CD4-positive, alpha-beta T cell treated with Interleukin-4 for 4 hours (primary cell): ENCODE results near the gene SPACA4.

Source experiments
- DNase-seq: peaks from one replicate; pipeline ENCODE4 v3.0.0-alpha.2; 2020

The SPACA4 gene

DNA sequence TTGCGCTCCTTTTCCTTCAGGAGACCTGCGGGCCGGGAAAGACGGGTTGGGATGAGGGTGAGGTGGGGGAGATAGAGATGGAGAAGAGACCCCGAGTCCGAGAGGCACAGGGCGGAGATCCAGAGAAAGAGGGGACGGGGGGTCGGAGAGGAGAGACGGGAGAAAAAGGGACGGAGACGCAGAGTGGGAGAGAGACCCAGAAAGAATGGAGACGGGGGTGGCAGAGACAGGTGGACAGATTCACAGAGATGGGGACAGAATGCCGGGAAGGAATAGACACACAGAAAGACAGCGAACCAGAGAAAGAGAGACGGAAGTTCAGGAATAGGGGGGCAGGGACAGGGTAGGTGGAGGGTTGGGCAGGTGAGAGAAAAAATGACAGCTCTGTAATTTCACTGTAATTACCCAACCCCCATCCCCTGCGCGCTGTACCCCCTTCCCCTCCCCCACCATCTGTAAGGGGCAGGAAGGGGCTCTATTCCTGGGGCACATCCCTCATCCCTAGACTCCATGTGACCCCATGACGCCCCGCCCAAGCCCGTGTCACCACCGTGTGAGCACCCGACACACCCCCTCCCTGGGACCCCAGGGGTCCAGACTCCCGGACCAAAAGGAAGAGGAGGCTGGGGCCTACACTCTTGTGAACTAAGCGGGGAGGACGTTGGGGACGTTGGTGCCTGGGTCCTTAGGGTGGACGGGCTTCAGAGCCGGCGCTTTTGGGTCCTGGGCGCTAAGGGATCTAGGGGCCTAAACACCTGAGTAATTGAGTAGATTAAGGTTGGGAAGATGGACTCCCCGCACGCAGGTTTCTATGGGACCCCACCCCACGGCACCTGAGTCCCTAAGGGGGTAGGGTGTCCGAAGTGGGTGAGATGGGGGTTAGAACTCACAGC, 29.7 kb downstream of the SPACA4 start:
- DNase-seq = no peak

DNA sequence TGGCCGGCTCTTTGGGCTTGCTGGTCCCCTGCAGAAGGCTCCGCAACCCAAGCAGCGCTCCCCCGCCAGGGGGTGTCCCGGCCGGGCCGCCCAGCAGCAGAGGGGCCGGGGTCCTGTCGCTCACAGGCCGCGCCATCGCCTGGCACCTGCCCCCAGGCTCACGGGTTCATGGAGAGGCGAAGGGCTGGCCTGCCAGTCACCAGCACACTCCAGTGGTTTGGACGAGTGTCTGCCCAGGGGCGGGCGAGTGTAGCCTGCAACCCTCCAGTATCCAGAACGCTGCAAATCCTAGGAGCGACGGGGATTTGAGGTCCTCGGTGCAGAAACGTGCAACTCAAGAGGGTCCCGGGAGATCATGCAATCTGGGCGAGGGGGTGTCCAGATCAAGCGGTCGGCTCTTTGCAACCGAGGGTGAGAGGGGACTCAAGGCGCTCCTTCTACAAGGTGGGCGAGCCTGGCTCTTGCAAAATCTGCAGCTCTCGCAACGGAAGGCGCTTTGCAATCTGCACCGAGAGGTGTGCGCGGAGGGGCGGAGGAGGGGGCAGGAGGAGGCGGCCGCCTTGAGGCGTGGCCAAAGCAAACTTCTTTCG, 30.4 kb downstream of the SPACA4 start, which contains the start of gene DBP:
TSS of gene DBP (minus strand) at position 521 of the 590 bp plus-strand sequence. CDS start at position 136, 385 bp downstream.
- no peak for DNase-seq

DNA sequence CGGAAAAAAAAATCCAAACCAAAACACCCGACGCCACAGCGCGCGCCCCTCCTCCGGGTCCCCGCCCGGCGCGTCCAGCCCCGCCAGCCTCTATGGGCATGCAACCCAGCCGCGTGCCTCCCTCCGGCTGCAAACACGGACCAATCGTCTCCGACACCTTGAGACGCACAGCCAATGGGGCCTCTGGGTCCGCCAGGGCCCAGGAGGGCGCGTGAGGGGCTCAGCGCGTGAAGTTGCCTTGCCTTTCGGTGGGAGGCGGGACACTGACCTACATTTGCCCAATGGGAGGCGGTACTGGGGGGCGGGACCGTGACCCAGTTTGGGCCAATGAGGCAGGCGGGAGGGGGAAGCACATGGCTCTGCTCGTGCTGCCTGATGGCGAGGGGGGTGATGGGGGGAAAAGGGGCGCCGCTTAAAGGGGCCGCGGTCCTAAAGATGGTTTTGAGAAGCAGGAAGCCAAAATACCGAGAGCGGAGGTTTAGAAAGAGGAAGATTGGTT, 31.0 kb downstream of the SPACA4 start:
- DNase-seq = peak; percentile 100

GRCh38 chr19:48637948-48638830, 31.6 kb downstream of the SPACA4 start:
- DNase-seq = peak; percentile 96

DNA sequence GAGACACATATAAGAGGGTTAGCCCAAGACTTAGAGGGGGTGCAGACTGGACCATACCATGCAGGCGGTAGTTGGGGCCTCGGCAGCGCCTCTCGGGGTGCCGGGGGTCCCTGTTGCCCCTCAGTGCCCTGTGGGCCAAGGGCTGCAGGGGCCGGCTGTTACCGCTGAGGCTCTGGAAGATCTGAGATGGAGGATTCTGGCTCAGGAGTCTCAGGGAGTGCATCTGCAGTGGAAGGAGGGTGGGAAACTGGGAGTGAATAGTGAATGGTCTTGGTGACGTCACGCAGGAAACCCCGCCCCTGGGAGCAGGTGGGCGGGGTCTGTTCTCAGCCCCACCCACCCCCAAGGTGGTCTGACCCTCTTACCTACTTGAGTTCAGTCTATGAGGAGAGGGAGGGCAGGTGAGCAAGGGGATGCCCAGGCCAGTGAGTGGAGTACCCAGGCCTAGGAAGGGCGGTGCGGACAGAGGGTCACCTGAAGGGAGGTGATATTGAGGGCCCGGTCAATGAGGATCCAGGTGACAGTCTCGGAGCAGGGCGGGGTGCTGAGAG, 32.4 kb downstream of the SPACA4 start:
- no peak for DNase-seq

DNA sequence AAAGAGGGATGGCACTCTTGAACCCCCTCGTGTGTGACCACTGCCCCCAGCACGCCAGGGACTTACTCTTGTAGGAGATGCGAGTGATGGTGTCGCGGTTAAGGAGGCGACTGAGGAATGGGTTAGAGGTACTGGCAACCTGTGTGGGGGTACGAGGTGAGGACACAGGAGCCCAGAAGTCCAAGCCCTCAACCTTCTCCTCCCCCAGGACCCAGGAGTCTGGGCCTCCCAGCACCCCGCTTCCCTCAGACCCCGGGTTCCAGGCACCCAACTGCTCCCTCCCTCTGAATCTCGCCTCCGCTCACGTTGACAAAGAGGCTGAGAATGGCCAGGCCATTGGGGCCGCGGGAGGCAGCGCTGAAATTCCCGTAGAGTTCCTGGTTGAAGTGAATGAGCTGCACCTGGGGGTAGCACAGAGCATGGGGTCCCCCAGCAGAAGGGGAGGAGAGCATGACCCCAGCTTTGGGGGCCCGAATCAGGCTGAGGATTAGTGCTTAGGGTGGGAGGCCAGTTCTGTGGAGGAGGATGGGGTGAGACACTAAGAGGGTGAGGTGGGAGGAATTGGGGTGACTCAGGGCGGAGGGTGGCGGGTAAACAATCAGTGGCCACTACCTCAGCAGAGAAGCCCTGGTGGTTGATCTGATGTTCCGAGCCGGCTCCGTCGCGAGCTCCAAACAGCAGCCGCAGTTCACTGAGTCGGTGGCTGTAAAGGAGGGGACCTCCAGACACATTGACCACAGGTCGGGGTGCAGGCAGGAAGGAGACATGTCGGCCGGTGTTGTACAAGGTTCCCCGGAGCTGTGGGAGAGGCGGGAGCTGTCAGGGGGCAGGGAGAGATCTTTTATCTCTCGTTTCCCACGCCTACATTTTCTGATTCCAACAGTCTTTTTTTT, 33.2 kb downstream of the SPACA4 start:
- DNase-seq = peak; percentile 49

GRCh38 chr19:48641850-48642249, 35.3 kb downstream of the SPACA4 start:
- no peak for DNase-seq

DNA sequence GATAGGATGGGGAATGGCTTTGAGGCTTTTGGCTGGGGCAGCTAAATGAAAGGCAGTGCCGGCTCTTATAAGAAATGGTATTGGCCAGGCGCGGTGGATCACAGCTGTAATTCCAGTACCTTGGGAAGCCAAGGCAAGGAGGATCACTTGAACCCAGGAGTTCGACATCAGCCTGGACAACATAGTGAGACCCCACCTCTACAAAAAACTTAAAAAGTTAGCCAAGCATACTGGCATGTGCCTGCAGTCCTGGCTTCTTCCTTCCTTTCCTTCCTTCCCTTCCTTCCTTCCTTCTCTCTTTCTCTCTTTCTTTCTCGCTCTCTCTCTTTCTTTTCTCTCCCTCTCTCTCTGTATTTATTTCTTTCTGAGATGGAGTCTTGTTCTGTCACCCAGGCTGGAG, 36.3 kb downstream of the SPACA4 start:
- no peak for DNase-seq

GRCh38 chr19:48644355-48644754, 37.8 kb downstream of the SPACA4 start:
- no peak for DNase-seq

- DNase-seq = peak; percentile 79
These were observed 38.5 kb downstream of the SPACA4 start for GRCh38 chr19:48644839-48645619.

DNA sequence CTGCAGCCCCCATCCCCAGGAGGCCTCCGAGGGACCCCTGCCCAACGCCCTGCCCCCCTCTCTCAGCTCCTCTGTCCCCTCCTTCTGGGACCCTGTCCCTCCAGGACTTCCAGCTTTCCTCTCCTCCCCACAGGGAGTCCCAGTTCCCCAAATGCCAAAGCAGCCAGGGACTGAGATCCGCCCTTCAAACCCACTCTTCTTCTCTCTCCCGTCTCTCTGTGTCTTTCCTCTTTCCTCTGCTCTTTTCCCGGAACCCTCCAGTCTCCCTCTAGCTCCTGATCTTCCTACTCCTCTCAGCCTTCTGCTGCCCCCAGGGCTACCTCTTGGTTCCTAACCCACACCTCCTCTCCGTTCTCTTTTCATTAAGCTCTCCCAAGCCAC, 39.1 kb downstream of the SPACA4 start:
- no peak for DNase-seq

DNA sequence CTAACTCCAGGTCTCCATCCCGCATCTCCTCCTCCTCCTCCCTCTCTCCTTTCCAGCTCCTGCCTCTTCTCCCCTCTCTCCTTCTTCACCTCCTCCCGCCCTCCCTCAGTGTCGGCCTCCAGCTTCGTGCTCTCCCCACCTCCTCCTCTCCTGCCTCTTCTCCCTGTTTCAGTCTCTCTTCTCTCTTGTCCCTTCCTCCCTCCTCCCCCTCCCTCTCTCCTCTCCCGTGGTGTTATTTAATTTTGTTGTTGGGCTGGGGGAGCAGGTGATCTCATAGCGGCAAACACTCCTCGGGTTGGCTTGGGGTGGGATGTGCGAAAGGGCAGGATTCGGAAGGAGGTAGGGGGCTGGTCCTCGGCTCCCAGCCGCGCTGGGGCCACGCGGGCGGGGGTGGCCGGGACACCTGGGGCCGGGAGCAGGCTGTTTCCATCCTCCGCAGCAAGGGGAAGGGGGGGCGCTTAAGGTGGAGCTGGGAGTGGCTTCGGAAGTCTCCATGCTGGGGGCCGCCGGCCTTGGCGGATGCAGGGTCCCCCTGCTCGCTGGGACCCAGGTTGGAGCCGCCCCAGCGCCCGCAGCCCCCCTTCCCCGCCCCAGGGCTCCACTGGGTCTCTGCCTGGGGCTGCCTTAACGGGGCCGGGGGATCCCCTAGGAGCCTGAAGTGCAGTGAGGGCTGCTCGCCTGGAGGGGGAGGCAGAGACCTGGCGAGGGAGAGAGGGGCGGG, 39.6 kb downstream of the SPACA4 start, which contains the start of gene CA11:
TSS of gene CA11 (minus strand) at position 187 of the 721 bp plus-strand sequence. CDS start 555 bp downstream, outside the sequence.
- DNase-seq = peak; percentile 91

DNA sequence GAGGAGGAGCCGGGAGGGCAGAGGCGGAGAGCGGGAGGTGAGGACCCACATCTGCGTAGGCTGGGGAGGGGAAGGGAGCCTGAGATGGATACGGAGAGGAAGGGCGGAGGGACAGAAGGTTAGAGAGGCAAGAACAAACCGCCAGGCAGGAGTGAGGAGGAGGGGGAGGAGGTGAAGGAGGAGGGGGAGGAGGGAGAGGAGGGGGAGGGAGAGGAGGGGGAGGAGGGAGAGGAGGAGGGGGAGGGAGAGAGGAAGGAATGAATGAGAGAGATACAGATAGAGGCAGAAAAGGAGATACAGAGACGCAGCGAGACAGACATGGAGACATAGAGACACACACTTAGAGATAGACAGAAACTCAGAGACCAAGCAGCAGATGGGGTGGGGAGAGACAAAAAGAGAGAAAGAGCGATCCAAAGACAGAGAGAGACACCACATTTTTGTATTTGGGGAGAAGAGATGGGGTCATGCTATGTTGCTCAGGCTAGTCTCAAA, 40.2 kb downstream of the SPACA4 start:
- DNase-seq = no peak

DNA sequence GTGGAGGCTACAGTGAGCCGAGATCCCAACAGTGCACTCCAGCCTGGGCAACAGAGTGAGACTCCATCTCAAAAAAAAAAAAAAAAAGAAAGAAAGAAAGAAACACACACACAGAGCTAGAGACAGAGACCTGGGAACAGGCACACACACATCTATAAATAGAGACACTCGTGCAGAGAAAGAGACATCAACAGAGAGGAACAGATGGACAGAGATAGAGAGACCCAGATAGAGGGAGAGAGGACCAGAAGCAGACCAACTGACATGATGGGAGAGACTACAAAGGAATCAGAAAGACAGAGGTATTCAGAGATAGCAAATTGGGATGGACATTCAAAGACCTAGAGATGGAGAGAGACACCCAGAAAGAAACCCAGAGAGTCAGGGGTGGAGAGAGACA, 41.6 kb downstream of the SPACA4 start:
- DNase-seq = no peak

DNA sequence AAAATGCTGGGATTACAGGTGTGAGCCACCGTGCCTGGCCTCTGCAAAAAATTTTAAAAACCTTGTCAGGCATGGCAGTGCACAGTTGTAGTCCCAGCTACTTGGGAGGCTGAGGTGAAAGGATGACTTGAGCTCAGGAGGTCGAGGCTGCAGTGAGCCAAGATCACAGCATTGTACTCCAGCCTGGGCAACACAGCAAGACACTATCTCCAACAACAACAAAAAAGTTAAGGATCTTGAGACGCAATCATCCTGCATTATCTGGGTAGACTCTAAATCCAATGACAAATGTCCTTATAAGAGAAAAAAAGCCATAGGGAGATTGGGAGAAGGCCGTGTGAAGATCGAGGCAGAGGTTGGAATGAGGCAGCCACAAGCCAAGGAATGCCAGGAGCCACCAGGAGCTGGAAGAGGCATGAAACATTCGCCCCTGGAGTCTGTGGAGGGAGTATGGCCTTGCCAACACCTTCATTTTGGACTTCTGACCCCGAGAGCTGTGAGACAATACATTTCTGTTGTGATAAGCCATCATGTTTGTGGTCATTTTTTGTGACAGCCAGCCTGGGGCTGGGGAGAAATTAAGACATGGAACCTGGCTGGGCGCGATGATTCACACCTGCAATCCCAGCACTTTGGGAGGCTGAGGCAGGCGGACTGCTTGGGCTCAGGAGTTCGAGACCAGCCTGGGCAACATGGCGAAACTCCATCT, 44.6 kb downstream of the SPACA4 start:
- DNase-seq = no peak

DNA sequence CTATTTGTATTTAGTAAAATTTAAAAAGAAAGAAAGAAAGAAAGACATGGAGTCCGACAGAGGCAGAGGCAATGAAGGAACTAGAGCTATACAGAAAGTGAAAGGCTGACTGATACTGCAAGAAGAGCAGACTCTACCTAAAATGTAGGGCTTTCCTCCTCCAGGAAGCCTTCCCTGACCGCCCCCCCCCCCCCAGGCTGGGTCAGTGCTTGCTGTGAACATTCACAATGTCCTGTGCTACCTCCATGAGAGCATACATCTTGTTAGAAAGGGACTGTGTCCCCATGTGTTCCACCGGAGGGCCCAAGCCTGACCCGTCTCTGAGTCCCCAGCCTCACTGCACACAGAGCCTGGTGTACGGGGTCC, 45.1 kb downstream of the SPACA4 start:
- DNase-seq = no peak

DNA sequence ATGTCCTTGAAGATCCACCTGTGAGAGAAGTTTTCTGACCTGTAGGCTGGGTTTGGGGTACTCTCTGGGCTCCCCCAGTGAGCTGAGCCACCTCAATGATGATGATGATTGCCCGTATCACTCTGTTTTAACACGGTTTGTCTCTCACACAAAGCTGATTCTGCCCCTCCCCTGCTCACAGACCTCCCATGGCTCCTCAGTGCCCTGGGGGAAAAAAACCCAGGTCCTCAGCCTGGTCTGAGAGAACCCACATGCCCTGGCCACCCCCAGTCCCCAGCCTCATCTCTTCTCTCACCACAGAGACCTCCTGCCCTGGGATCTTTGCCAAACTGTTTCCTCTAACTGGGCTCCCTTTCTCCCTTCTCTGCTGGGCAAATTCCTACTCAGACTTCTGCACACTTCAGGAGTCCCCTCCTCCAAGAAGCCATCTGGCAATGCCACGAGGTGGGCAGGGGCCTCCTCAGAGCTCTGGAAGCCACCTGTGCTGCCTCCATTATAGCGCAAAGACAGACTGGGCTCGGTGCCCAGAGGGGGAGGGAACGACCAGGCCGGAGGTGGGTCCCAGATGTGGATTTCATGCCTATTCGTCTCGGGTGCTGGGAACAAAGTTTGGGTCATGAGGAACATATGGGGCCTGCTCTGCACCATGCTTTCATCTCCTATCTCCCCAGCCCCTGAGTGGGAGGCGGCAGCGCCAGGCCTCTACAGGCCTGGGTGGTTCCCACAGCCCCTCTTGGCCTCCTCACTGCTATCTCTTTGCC, 47.9 kb downstream of the SPACA4 start:
- no peak for DNase-seq

- no peak for DNase-seq
These were observed 50.4 kb downstream of the SPACA4 start for GRCh38 chr19:48656840-48657474.
